NCI-H69 (cell line): Measurements from ENCODE around the gene ATG4C.
"Not testable (repeated sequence)": the region's sequence is repeated elsewhere in the genome, so short reads cannot be mapped to it uniquely, and the experiment has no call there.

Experiments used
- DNase-seq: peaks from one replicate; lab custom pipeline; 2025; lab: John Stamatoyannopoulos, UW

The ATG4C gene

DNA sequence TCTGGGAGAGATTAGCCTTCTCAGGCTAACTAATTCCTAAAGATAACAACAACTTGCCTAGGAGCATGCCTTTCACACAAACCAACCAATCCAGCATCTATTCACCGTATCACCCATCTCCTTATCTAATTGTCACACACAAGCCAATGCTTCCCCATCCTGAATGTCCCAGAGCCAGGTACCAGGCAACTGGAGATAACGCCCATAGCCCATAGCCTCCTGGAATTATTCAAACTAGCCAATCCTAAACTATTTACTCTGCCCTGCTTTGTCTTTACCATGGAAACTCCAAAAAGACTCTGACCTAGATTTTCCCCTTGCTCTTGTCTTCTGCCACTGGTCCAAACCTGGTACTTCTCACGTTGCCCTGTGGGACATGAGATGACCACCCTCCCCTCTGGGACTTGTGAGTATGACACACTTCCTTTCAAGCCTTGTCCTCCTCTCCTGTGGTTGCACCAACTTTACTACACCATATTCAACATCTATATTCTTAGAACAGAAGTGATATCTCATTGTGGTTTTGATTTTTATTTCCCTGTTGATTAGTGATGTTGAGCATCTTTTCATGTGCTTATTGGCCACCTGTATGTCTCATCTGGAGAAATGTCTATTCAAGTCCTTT is 8.8 kb upstream of the ATG4C start:
- no peak for DNase-seq

DNA sequence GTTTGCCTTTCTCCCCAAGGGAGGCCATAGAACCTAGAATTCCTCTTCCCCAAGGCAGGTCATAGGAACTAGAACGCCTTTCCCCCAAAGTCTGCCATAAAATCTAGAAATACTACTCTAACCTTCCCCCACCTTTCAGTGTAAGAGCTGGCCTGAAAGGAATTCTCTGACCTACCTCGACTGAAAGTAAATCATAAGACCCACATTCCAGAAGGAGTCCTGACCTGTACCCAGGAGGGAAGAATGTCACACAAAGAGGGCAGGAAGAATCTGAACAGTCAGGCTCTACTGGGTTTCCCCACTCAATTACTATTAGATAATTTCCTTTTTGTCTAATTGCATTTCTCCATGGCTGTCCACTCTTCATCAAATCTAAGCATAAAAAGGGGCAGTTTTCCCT is 5.7 kb upstream of the ATG4C start:
- DNase-seq = no peak

GRCh38 chr1:62781841-62782543 is 1.9 kb upstream of the ATG4C start:
- no peak for DNase-seq

DNA sequence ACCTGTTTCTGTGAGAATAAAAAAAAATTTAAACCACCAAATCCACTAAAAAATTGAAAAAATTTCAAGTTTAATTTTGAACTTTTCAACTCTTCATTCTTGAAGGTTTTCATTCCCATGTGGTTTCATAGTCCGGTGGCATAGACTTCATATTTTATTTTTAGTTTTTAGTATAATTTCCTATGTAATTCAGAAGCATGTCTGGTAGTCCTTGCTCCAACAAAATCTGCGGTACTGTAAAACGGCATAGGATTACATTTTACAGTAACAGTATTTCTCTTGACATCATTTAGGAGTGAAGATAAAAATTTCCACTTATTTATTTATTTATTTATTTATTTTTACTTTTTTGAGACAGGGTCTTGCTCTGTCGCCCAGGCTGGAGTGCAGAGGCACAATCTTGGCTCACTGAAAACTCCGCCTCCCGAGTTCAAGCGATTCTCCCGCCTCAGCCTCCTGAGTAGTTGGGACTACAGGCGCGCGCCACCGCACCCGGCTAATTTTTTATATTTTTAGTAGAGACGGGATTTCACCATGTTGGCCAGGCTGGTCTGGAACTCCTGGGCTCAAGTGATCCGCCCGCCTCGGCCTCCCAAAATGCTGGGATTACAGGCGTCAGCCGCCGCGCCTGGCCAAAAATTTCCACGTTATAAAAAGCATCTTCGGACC is 1.3 kb upstream of the ATG4C start:
- not testable (repeated sequence) for DNase-seq

- peak; percentile 34 for DNase-seq
Measured at GRCh38 chr1:62784509-62785365, 805 bp downstream of the ATG4C start.

GRCh38 chr1:62790716-62791115 is 6.8 kb downstream of the ATG4C start:
- DNase-seq = no peak

DNA sequence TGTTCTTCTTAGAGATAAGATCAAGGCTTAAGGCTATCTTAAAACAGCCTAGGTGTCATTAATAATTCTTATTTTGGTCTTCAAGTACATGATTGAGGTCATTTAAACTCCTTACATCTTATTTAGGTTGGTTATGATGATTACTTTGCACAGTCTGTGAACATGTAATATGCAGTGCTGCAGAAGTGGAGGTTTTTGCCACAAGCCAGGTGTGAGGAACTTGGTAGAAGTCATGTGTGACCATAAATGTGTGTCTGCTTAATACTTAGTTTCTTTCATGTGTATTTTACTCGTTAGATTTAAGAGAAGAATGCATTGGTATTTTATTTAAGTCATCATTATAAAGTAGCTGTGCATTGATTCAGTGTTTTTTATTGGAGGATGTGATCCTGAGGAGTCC is 10.1 kb downstream of the ATG4C start:
- DNase-seq = no peak

- DNase-seq = no peak
Measured at GRCh38 chr1:62796221-62796620, 12.3 kb downstream of the ATG4C start.

DNA sequence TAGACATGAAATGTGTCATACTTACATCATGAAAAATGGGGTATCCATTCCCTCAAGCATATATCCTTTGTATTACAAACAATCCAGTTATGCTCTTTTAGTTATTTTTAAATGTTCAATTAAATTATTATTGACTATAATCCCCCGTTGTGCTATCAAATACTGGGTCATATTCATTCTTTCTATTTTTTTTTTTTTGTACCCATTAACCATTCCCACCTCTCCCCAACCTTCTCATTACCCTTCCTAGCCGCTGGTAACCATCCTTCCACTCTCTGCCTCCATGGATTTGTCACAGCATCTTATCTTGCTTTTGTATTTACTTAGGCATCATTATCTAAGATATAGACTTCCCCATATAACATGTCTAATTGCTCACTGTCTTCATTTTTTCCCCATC is 15.8 kb downstream of the ATG4C start:
- no peak for DNase-seq

DNA sequence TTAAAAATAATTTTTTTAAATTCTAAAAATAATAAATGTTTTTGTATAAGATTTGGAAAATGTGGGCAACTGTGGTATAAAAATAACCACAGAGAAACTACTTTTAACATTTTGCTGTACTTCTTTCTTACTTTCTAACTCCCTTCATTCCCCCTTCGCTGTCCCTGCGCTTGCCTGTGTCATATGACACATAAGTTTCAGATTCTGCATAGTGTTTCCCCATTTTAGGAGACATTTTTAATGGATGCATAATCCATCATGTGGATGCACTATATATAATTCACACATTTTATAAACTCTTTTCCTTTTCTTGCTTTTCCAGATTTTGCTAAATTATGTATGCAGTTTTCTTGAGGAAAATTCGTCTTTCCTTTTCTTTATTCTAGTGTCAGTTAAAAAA is 16.3 kb downstream of the ATG4C start:
- no peak for DNase-seq

- no peak for DNase-seq
Measured at GRCh38 chr1:62800825-62801306, 16.9 kb downstream of the ATG4C start.

- DNase-seq = no peak
Measured at GRCh38 chr1:62809788-62810187, 25.9 kb downstream of the ATG4C start.

DNA sequence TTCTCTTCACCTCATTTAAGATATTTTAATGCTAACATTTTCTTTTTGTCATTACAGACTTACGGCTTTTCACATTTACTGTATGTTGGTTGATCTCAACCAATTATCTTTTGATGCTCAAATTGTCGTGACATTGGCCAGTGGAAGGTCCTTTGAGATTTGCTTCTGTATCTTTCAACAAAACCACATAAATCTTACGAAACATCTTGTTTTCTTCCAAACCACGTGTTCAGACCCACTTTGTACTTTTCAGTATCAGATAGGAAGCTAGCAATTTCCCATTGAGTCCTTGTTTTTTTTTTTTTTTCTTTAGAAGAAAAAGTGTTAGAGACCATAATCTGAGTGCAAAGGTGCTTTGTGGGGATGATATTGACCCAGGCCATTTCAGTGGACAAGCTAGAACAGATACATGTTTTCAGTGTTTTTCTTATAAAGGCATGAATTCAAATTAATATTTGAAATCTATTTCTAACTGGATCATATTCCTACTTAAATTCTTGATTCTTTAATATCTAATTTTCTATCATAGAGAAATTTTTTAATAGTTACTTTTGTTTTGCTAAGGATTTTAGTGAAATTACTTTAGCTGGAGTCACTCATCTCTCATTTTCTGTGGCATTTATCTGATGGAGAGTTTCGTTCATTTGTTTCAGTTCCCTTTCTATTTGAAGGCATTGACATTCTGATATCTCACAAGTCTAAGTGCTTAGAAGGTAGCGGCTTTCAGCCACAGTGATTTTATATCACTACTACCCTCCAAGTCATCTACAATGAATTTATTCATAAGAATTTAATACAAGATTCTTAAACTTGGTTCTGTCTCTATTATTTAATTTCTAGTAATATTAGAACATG is 26.7 kb downstream of the ATG4C start:
- DNase-seq = no peak

GRCh38 chr1:62823556-62823955 is 39.6 kb downstream of the ATG4C start:
- no peak for DNase-seq

GRCh38 chr1:62826901-62827300 is 43.0 kb downstream of the ATG4C start:
- no peak for DNase-seq

- DNase-seq = not testable (repeated sequence)
Measured at GRCh38 chr1:62827786-62828185, 43.9 kb downstream of the ATG4C start.

GRCh38 chr1:62832276-62832675 is 48.3 kb downstream of the ATG4C start:
- DNase-seq = no peak

DNA sequence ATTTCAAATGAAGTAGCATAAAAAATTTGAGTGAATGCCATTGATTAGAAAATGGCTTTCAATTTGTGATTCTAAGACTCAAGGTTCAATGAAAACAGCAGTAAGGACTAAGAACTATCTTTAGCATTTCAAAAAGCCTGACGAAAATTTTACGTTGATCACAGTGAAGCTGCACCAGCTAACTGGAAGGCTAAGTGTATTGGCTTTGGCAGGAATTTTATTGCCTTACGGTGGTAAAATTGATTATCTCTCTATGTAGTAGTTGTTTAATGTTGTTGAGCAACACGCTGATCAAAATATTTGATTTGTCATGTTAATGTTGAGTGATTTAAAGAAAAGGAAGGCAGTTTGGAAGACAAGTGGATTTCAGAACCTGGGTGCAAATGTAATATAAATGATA is 49.6 kb downstream of the ATG4C start:
- DNase-seq = no peak

- DNase-seq = no peak
Measured at GRCh38 chr1:62834400-62834961, 50.5 kb downstream of the ATG4C start.

GRCh38 chr1:62836856-62837540 is 53.1 kb downstream of the ATG4C start:
- DNase-seq = no peak
